Dedifferentiated amniotic fluid mesenchymal stem cell (primary cell): ENCODE results near the gene EXT2.

Experiments
- DNase-seq: peaks from one replicate; pipeline ENCODE4 v3.0.0-alpha.2; 2016; ENCODE audit errors: extremely low spot score

Gene EXT2

GRCh38 chr11:44199816-44200215 lies 104.3 kb downstream of the EXT2 start:
- DNase-seq: no peak

- no peak for DNase-seq
Measured at GRCh38 chr11:44203270-44204043, 108.0 kb downstream of the EXT2 start.

GRCh38 chr11:44205352-44205751 lies 109.9 kb downstream of the EXT2 start:
- no peak for DNase-seq

GRCh38 chr11:44205836-44206235 lies 110.4 kb downstream of the EXT2 start:
- peak; percentile 43 for DNase-seq

- no peak for DNase-seq
Measured at GRCh38 chr11:44207292-44207691, 111.8 kb downstream of the EXT2 start.

- no peak for DNase-seq
Measured at GRCh38 chr11:44208976-44209603, 113.6 kb downstream of the EXT2 start.

- no peak for DNase-seq
Measured at GRCh38 chr11:44212128-44212527, 116.7 kb downstream of the EXT2 start.

- DNase-seq: no peak
Measured at GRCh38 chr11:44213148-44213547, 117.7 kb downstream of the EXT2 start.

GRCh38 chr11:44217432-44217831 lies 122.0 kb downstream of the EXT2 start:
- DNase-seq: no peak

GRCh38 chr11:44219830-44220796 lies 124.6 kb downstream of the EXT2 start:
- no peak for DNase-seq

GRCh38 chr11:44221456-44221855 lies 126.0 kb downstream of the EXT2 start:
- no peak for DNase-seq

GRCh38 chr11:44221992-44222391 lies 126.5 kb downstream of the EXT2 start:
- DNase-seq: no peak

- peak; percentile 41 for DNase-seq
Measured at GRCh38 chr11:44223238-44223637, 127.8 kb downstream of the EXT2 start.

GRCh38 chr11:44224867-44225501 lies 129.5 kb downstream of the EXT2 start:
- DNase-seq: no peak

- DNase-seq: no peak
Measured at GRCh38 chr11:44226490-44226889, 131.0 kb downstream of the EXT2 start.

- no peak for DNase-seq
Measured at GRCh38 chr11:44226945-44227344, 131.5 kb downstream of the EXT2 start.

- DNase-seq: no peak
Measured at GRCh38 chr11:44228379-44228778, 132.9 kb downstream of the EXT2 start.

GRCh38 chr11:44229098-44229497 lies 133.6 kb downstream of the EXT2 start:
- DNase-seq: no peak

- peak; percentile 31 for DNase-seq
Measured at GRCh38 chr11:44229624-44230023, 134.1 kb downstream of the EXT2 start.

- DNase-seq: no peak
Measured at GRCh38 chr11:44235765-44236201, 140.3 kb downstream of the EXT2 start.

GRCh38 chr11:44236296-44236695 lies 140.8 kb downstream of the EXT2 start:
- DNase-seq: no peak

GRCh38 chr11:44237156-44237555 lies 141.7 kb downstream of the EXT2 start:
- no peak for DNase-seq
